Neuron (in vitro differentiated cells): Measurements from ENCODE around the gene PRR5L.

Experiments
- H2AFZ ChIP-seq: one replicate; pipeline ENCODE4 v1.6.1; 2013; ENCODE audit warnings: low read depth, mild to moderate bottlenecking, inconsistent platforms, low read length, moderate library complexity
- H3K27me3 ChIP-seq: one replicate; pipeline ENCODE4 v1.6.1; 2013; ENCODE audit warnings: low read length; ENCODE audit not compliant: insufficient read depth
- H3K36me3 ChIP-seq: one replicate; pipeline ENCODE4 v1.6.1; 2013; ENCODE audit warnings: low read length; ENCODE audit not compliant: insufficient read depth
- H3K4me1 ChIP-seq: one replicate; pipeline ENCODE4 v1.6.1; 2013; ENCODE audit warnings: low read length; ENCODE audit not compliant: insufficient read depth
- H3K4me3 ChIP-seq: 2 replicates; pipeline ENCODE4 v1.5.1; 2013; ENCODE audit warnings: mild to moderate bottlenecking, low read length, moderate library complexity
- H3K9me3 ChIP-seq: one replicate; pipeline ENCODE4 v1.6.1; 2013; ENCODE audit warnings: low read length

The PRR5L gene

DNA sequence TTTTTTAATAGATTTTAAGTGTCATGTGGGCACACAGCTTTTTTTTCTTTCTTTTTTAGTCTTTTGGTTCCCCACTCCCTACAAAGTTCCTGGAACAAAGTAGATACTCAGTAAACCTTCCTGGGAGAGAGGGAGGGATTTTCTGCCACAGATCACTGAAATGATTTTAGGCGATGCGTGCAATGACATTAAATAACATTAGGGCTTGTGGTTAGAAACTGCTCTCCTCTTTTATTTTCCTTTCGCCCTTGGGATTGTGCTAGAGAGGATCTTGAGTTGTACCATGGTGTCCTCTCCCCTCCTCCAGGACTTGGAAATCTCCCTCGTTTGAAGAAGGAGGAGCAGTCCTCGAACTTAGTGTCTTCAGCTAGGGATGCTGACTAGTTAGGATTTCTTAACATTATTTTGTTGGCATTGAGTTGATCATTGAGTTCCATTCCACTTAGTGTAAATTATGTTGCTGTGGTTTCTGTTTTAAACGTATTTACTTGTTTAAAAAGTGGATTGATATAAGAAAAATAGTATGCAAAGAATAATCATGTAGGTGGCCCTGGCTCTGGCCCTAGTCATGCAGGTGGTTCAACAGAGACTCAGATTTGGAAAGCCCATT lies 125.6 kb downstream of the PRR5L start:
- Histone ChIP-seq H3K36me3 (peaks cover 5% of the 10 kb centered on the region), H3K27me3 (no peaks in the 10 kb centered on the region), H2AFZ (no peak overlapping the region), H3K4me3 (no peak overlapping the region), H3K4me1 (peaks cover 7% of the 10 kb centered on the region), H3K9me3 (no peaks in the 10 kb centered on the region)

- Histone ChIP-seq H3K36me3 (peaks cover 5% of the 10 kb centered on the region), H3K9me3 (no peaks in the 10 kb centered on the region), H2AFZ (no peak overlapping the region), H3K27me3 (no peaks in the 10 kb centered on the region), H3K4me3 (no peak overlapping the region), H3K4me1 (peaks cover 7% of the 10 kb centered on the region)
These were observed 129.5 kb downstream of the PRR5L start for GRCh38 chr11:36425561-36426081.

DNA sequence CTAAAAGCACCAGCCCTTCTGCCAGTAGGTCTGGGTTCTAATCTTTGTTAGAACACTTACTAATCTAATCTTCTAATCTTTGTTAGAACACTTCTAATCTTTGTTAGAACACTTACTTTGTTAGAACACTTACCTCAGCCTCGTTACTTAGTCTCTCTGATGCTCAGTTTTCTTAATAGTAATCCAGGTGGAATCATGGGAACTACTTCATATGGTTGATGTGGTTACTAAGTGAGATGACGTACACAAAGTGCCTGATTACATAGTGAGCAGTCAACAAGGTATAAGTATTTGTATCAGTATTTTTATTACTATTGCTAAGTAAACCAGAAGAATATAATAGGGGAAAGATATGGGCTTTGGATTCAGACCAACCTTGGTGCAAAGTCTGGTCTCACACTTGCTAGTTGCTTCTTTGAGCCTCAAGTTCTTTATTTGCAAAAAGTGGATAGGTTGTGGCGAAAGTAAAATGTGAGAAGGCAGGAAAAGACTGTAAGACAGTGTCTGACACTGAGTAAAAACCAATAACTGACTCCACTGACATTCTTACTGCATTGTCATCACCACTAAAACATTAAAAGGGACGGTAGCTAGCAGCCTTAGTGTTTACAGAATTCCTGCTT lies 130.2 kb downstream of the PRR5L start:
- Histone ChIP-seq H3K9me3 (no peaks in the 10 kb centered on the region), H3K4me1 (no peaks in the 10 kb centered on the region), H2AFZ (no peak overlapping the region), H3K36me3 (peaks cover 5% of the 10 kb centered on the region), H3K4me3 (no peak overlapping the region), H3K27me3 (no peaks in the 10 kb centered on the region)

DNA sequence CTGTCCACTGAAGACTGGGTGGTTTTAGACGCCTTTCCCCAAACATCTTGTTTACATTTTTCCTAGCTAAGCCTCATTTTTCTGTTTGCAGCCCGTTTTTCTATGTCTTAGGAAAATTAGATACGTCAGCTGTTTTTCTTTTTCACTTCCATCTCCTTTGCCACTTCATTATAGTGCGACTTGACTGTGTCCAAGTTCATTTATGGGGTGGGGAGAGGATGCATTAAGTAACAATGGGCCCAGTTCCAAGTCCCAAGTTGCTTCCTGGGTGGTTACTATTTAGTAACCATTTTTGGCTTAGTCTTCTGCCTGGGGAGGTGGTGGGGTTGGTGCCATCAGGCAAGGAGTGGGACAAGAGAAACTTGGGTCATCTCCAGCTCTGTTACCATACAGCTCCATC lies 131.0 kb downstream of the PRR5L start:
- H3K27me3 ChIP-seq: no peaks in the 10 kb centered on the region
- H3K4me1 ChIP-seq: no peaks in the 10 kb centered on the region
- no peak overlapping the region for H3K4me3 ChIP-seq
- no peak overlapping the region for H2AFZ ChIP-seq
- H3K9me3 ChIP-seq: no peaks in the 10 kb centered on the region
- peaks cover 5% of the 10 kb centered on the region for H3K36me3 ChIP-seq

DNA sequence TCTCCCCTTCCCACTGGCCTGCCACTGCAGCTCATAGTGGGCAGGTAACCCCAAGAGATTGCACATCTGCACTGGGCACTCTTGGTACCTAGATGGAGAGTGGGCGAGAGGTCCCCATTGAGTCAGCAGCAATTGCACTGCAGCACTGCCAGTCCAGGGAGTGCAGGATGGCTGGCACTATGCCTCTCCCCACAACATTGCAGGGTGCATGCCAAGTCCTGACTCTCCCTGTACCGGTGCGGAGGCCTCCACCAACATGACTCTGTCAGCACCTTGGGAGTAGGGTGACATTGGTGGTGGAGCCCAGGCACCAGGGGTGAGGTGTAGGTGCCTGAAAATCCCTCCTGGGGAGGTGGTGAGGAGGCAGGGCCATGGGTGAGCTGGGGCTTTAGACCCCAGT lies 131.8 kb downstream of the PRR5L start:
- no peaks in the 10 kb centered on the region for H3K27me3 ChIP-seq
- H3K9me3 ChIP-seq: no peaks in the 10 kb centered on the region
- no peaks in the 10 kb centered on the region for H3K4me1 ChIP-seq
- no peak overlapping the region for H3K4me3 ChIP-seq
- no peak overlapping the region for H2AFZ ChIP-seq
- H3K36me3 ChIP-seq: peaks cover 10% of the 10 kb centered on the region

DNA sequence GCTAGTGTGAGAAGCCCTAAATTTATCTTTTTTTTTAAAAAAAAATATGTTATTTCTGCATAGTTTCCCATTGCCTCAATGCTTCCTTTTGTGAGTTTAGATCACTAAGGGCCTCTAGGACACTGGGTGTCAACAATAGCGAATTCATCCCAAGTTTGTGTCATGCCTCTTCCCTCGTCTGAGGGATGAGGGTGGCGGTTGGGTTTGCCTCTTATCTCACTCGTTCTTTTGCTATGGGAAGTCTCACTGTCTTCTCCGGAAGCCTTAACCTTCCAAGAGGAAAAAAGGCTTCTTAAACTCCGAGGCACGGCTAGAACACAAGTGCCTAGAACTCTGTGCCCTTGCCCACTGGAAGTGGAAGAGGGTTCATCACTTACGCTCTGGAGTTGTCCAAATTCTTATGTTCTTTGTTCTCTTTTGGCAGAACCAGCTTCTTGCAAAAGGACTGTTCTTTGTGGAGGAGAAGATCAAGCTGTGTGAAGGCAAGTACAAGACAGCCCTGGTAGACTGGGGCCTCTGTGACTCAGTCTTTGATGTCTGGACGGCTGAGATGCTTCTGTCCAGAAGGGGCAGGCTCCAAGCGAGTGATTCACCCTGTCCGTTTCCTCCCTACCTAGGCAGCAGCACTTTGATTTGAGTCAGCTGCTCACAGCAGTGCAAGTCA lies 135.5 kb downstream of the PRR5L start:
- Histone ChIP-seq H3K4me3 (no peak overlapping the region), H2AFZ (no peak overlapping the region), H3K36me3 (peaks cover 17% of the 10 kb centered on the region)

DNA sequence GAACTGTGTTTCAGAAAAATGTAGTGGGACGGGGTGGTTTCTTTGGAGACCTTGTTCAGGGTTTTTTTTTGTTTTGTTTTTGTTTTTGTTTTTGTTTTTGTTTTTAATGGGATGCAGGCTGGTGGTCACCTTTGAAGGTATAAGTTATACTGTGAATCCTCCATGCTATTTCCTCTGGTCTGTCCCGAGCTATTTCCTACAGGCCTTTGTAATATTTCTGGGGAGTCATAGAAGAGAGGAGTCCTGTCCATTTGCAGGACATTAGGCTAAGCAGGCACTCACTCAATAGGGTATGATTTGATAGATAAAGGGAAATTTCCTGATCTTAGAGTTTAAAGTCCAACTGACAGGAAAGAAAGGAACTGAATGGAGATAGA lies 136.0 kb downstream of the PRR5L start:
- Histone ChIP-seq H3K4me1 (no peaks in the 10 kb centered on the region), H2AFZ (no peak overlapping the region), H3K36me3 (peaks cover 17% of the 10 kb centered on the region), H3K4me3 (no peak overlapping the region), H3K27me3 (no peaks in the 10 kb centered on the region), H3K9me3 (no peaks in the 10 kb centered on the region)

More for the DNA sequence above, 135.5 kb downstream of the PRR5L start:
- Histone ChIP-seq H3K27me3 (no peaks in the 10 kb centered on the region), H3K4me1 (no peaks in the 10 kb centered on the region), H3K9me3 (no peaks in the 10 kb centered on the region)

GRCh38 chr11:36432738-36433137 lies 136.7 kb downstream of the PRR5L start:
- Histone ChIP-seq H2AFZ (no peak overlapping the region), H3K36me3 (peaks cover 17% of the 10 kb centered on the region), H3K27me3 (no peaks in the 10 kb centered on the region), H3K4me3 (no peak overlapping the region), H3K4me1 (no peaks in the 10 kb centered on the region), H3K9me3 (no peaks in the 10 kb centered on the region)

DNA sequence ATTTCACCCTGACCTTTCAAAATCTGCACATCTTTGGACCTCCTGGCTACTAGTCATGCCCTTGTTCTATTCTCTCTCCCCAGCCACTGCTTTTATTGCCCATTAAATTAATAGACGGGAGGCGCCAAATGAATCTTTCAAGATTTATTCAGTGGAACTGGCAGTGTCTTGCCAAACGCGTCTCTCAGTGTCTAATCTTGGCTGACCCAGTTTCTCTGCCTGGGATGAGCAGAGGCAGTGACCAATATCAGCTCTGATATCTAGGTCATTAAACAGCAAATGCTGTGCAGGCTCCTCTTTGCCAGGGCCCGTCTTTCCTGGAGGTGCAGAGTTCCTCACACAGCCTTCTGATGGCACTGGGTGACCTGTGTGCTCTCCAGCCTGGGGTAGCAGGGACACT lies 140.0 kb downstream of the PRR5L start:
- Histone ChIP-seq H3K9me3 (peaks cover 8% of the 10 kb centered on the region), H3K27me3 (no peaks in the 10 kb centered on the region), H3K36me3 (peaks cover 16% of the 10 kb centered on the region), H3K4me1 (no peaks in the 10 kb centered on the region), H3K4me3 (no peak overlapping the region), H2AFZ (no peak overlapping the region)

DNA sequence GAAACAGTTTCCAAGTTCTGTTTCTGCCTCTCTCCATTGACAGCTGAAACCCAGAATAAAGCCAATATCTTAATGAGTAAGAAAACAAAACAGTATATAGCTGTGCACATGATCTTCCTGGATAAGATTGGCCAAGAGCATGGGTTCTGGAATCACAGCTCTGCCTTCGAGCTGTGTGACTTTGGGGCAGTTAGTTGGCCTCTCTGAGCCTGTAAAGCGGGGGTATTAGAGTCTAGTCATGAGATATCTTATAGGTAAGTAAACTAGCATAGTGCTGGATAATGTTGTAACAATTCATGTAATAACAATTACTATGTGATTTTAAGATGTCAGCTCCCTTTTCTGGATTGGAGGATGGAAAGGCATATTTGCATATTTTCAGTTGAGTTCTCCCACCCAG lies 140.5 kb downstream of the PRR5L start:
- Histone ChIP-seq H3K27me3 (no peaks in the 10 kb centered on the region), H2AFZ (no peak overlapping the region), H3K4me1 (no peaks in the 10 kb centered on the region), H3K36me3 (peaks cover 20% of the 10 kb centered on the region), H3K4me3 (no peak overlapping the region), H3K9me3 (peaks cover 11% of the 10 kb centered on the region)

GRCh38 chr11:36437413-36437812 lies 141.3 kb downstream of the PRR5L start:
- peaks cover 16% of the 10 kb centered on the region for H3K36me3 ChIP-seq

GRCh38 chr11:36438126-36438525 lies 142.0 kb downstream of the PRR5L start:
- Histone ChIP-seq H3K4me3 (no peak overlapping the region), H3K4me1 (no peaks in the 10 kb centered on the region), H3K36me3 (peaks cover 14% of the 10 kb centered on the region), H2AFZ (no peak overlapping the region), H3K27me3 (no peaks in the 10 kb centered on the region), H3K9me3 (peaks cover 11% of the 10 kb centered on the region)

More at GRCh38 chr11:36437413-36437812, 141.3 kb downstream of the PRR5L start:
- Histone ChIP-seq H3K27me3 (no peaks in the 10 kb centered on the region), H3K4me1 (no peaks in the 10 kb centered on the region), H2AFZ (no peak overlapping the region), H3K4me3 (no peak overlapping the region), H3K9me3 (peaks cover 11% of the 10 kb centered on the region)

DNA sequence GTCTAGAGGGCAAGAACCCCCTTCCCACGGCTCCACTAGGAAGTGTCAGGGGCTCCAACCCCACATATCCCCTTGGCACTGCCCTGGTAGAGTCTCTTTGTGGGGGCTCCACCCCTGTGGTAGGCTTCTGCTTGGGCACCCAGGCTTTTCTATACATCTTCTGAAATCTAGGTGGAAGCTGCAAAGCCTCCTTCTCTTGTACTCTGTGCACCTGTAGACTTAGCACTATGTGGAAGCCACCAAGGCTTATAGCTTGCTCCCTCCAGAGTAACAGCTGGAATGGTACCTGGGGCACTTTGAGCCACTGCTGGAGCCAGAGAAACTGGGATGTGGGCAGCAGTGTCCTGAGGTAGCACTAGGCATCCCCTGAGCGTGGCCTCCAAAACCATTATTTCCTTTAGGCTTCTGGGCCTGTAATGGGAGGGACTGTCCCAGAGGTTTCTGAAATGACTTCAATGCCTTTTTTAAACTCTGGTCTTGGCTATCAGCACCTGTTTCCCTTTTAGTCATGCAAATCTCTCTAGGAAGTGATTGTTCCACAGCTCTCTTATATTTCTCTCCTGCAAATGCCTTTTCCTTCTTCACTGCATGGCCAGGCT lies 145.6 kb downstream of the PRR5L start:
- Histone ChIP-seq H3K4me1 (no peaks in the 10 kb centered on the region), H2AFZ (no peak overlapping the region), H3K27me3 (no peaks in the 10 kb centered on the region), H3K4me3 (no peak overlapping the region), H3K9me3 (peaks cover 11% of the 10 kb centered on the region), H3K36me3 (peaks cover 5% of the 10 kb centered on the region)
